HG03066 (cell line): ENCODE measurements around the gene CYSRT1.
"Not testable (repeated sequence)": the region's sequence is repeated elsewhere in the genome, so short reads cannot be mapped to it uniquely, and the experiment has no call there.

Source experiments
- ATAC-seq: cut with Tn5 transposase; IDR thresholded peaks from one replicate; pipeline ENCODE4 v1.9.1; 2021; ENCODE audit warnings: low read depth; ENCODE audit not compliant: unreplicated experiment

Gene CYSRT1

DNA sequence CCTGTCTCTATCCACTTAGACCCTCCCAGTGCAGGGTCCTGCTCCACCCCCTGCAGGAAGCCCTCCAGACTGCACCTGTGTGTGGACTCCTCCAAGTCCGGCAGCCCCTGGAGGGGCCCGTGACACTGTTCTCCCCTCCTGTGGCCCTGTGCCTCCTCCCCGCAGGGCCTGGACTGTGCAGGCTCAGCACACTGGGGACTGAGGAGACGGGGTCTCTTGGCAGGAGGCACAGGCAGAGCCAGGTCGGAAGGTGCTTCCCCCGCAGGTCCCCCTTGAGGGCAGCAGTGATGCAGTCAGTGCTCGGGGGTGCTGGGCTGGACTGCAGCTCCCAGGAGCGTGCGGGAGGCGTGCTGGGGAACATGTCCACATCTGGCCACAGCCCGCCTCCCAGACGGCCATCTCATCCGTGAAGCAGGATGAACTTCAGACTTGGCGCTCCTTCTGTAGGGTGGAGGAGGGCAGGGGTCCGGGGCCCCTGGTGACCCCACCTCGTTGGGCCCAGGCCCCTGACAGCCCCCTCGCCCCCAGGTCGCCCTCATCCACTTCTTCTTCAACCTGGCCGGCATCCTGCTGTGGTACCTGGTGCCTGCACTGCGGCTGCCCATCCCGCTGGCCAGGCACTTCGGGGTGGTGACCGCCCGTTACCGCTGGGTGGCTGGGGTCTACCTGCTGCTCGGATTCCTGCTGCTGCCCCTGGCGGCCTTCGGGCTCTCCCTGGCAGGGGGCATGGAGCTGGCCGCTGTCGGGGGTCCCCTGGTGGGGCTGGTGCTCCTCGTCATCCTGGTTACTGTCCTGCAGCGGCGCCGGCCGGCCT is 10.7 kb downstream of the CYSRT1 start:
- no peak for ATAC-seq

DNA sequence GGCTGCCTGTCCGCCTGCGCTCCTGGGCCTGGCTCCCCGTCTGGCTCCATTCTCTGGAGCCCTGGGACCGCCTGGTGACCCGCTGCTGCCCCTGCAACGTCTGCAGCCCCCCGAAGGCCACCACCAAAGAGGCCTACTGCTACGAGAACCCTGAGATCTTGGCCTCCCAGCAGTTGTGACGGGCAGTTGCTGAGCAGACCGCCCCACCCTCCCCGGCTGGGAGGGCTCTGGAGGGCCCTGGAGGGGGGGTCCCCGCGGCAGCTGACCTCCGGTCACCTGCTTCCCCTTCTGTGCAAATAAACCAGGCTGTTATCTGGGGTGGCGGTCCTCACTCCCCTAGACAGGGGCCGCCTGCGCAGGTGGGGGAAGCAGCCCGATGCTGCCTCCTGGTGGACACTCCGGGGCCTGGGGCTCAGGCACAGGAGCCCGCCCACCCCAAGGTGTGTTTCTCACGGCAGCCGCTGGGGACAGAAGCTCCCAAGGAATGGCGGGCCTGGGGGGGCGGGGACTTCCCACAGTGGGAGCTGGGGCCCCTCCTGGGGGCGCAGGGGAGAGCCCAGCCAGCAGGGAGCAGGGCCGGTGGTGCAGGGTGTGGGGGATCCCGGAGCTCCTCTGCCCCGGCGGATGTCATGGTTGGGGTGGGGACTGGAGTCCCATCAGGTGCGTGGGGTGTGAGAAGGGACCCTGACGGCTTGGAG is 11.4 kb downstream of the CYSRT1 start:
- no peak for ATAC-seq

DNA sequence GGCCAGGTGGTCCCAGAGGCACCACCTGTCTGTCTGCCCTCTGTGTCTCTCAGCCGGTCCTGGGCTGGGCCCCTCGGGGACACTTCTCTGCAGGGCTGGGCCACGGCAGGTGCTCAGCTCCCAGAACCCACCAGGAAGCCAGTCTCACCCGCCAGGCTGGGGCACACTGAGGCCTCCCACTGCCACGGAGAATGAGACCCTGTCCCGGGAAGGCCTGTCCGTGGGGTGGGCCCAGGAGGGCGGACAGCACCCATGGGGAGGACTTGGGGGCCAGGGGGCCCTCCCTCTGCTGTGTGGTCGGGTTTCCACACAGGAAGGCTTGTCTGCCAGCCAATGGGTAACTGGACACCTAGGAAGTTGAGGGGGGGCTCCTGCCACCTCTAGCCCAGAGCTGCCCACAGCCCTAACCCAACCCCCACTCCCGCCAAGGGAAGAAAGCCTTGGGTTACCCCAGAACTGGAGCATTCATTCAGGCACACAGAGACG is 12.0 kb downstream of the CYSRT1 start:
- no peak for ATAC-seq

DNA sequence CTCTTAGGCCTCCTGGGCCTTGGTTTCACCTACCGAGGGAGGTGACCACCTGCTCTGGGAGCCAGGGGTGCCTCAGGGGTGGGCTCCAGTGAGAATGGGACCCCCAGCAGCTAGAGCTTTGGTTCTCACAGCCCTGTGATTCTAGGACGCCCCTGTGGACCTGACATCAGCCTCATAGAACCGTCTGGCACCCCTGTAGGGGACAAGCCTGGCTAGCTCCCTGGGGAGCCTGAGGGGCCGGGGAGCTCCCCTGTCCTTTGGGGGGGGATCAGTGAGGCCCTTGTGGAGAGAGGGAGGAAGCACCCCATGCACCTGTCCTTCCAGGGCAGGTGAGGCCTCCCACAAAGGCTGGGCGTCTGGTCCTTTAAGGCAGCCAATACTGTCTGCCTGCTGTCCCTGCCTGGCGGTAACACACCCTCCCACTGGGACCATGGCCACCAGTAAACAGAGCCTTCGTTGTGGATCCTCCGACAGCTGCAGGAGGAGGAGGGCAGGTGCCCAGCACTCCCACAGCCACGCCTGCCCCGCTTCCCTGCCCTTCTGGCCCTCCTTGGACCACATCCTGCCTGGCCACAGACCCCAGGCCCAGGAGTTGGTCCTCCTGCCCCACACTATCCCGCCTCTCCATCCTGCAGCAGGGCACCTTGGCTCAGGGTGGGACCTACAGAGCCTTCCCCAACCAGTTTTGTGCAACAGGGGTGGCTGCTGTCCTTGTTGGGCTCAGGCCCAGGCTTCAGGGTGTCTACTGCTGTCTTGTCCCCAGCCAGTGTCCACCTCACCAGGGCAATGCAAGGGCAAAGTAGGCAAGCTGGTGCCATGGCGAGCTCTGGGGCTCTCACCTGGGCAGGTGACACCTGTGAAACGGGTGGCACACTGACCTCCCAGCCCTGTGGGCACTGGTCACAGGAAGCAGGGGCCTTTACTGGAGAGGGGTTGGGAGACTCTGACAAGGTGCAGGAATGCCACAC is 13.1 kb downstream of the CYSRT1 start:
- no peak for ATAC-seq

DNA sequence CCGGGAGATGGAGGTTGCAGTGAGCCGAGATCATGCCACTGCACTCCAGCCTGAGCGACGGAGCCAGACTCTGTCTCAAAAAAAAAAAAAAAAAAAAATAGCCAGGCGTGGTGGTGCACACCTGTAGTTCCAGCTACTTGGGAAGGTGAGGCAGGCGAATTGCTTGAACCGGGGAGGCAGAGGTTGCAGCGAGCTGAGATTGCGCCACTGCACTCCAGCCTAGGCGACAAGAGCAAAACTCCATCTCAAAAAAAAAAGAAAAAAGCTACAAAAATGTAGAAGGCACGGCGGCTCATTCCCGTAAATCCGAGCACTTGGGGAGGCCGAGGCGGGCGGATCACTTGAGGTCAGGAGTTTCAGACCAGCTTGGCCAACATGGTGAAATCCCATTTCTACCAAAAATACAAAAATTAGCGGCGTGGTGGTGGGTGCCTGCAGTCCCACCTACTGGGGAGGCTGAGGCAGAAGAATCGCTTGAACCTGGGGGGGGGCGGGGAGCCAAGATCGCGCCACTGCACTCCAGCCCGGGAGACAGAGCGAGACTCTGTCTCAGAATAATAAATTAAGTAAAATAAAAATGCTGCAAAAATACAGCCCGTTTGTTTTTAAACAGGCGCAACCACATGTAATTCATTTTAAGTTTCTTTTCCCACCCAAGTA is 14.7 kb downstream of the CYSRT1 start:
- ATAC-seq = not testable (repeated sequence)

GRCh38 chr9:137240318-137240840 is 15.4 kb downstream of the CYSRT1 start:
- ATAC-seq = peak; percentile 21

GRCh38 chr9:137240841-137241489 is 16.0 kb downstream of the CYSRT1 start, which contains the start of gene TUBB4B:
TSS of gene TUBB4B (plus strand) at chr9:137241287. CDS start at chr9:137241361, 74 bp downstream.
- ATAC-seq = peak; percentile 84

GRCh38 chr9:137241490-137242268 is 16.7 kb downstream of the CYSRT1 start:
- peak; percentile 10 for ATAC-seq

DNA sequence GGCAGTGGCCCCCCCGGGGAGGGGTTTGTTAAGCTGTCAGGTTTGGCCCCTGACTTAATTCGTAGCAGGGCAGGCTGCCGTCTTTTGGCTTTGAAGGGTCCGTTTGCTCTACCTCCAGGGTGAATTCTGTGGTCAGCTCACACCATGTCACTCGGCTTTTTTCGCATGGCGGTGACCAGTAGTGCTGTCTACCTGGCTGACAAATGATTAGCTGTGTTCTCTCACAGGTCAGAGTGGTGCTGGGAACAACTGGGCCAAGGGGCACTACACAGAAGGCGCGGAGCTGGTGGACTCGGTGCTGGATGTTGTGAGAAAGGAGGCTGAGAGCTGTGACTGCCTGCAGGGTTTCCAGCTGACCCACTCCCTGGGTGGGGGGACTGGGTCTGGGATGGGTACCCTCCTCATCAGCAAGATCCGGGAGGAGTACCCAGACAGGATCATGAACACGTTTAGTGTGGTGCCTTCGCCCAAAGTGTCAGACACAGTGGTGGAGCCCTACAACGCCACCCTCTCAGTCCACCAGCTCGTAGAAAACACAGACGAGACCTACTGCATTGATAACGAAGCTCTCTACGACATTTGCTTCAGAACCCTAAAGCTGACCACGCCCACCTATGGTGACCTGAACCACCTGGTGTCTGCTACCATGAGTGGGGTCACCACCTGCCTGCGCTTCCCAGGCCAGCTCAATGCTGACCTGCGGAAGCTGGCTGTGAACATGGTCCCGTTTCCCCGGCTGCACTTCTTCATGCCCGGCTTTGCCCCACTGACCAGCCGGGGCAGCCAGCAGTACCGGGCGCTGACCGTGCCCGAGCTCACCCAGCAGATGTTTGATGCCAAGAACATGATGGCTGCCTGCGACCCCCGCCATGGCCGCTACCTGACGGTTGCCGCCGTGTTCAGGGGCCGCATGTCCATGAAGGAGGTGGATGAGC is 17.6 kb downstream of the CYSRT1 start:
- no peak for ATAC-seq

DNA sequence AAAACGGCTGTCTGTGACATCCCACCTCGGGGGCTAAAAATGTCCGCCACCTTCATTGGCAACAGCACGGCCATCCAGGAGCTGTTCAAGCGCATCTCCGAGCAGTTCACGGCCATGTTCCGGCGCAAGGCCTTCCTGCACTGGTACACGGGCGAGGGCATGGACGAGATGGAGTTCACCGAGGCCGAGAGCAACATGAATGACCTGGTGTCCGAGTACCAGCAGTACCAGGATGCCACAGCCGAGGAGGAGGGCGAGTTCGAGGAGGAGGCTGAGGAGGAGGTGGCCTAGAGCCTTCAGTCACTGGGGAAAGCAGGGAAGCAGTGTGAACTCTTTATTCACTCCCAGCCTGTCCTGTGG is 18.3 kb downstream of the CYSRT1 start:
- ATAC-seq = not testable (repeated sequence)

DNA sequence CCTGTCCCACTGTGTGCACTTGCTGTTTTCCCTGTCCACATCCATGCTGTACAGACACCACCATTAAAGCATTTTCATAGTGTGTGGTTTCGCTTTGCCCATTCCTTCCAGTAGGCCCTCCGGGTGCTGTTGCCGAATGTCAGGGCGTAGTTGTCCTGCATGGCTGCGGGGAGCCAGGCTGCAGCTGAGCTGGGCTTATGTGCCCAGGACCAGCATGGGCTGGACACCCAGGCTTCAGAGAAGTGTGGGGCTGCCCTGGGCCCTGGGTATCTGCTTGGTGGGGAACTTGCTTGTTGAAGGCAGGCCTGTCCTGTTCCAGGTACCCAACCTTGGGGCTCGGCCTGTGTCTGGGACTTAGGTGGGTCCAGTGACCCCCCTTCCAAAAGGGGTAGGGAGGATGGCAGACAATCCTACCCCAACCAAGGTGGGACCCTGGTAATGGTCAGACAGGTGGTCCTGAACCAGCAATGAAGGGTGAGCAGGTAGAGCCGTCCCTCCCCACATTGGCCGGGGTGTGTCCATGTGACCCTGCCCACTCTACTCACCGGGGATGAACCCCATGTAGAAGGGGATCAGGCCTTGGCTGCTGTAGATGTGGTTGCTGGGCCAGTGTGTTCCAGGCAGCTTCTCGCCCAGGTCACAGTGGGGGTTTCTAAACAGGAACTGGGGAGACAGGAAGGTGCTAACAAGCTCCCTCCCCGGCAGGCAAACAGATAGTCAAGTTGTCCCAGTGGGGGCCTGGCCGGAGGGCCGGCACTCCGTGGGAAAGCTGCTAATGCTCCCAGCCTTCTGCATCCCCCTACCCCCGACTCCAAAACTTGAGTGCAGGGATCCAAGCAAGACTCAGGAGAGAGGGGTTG is 18.9 kb downstream of the CYSRT1 start:
- no peak for ATAC-seq

GRCh38 chr9:137244486-137245449 is 19.8 kb downstream of the CYSRT1 start:
- no peak for ATAC-seq

GRCh38 chr9:137245450-137246421 is 20.8 kb downstream of the CYSRT1 start:
- no peak for ATAC-seq

DNA sequence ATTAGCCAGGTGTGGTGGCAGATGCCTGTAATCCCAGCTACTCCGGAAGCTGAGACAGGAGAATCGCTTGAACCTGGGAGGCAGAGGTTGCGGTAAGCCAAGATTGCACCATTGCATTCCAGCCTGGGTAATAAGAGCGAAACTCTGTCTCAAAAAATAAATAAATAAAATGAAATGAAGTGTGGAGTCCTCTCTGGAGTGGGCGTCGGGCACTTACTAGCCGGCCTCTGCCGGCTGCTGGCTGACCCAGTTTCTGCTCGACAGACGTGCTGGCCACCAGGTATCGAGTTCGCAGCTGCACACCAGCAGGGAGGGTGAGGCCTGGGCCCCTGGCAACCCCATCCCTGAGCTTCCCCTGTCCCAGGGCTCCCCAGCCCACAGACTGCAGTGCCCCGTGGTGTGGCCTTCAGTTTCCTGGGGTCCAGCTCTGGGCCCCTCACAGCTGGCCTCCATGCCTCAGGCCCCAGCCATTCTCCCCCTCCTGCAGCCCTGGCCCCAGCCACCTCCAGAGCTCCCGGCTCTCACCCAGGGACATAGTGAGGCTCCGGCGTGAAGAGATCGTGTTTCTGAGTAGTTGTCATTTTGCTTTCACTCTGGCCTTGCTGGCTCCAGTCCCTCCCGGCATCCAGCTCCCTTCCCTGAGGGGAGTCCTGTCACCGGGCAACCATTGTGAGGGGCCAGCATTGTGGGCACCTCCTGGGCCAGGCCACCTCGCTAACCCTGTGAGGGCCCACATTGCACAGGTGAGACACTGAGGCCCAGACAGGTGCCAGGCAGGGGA is 22.4 kb downstream of the CYSRT1 start:
- no peak for ATAC-seq
